NCI-H345 (cell line): ENCODE measurements around the gene ACP6.
"Not testable (repeated sequence)": the region's sequence is repeated elsewhere in the genome, so short reads cannot be mapped to it uniquely, and the experiment has no call there.

ENCODE experiments used
- DNase-seq: peaks from one replicate; lab custom pipeline; 2025; lab: John Stamatoyannopoulos, UW

Gene ACP6

DNA sequence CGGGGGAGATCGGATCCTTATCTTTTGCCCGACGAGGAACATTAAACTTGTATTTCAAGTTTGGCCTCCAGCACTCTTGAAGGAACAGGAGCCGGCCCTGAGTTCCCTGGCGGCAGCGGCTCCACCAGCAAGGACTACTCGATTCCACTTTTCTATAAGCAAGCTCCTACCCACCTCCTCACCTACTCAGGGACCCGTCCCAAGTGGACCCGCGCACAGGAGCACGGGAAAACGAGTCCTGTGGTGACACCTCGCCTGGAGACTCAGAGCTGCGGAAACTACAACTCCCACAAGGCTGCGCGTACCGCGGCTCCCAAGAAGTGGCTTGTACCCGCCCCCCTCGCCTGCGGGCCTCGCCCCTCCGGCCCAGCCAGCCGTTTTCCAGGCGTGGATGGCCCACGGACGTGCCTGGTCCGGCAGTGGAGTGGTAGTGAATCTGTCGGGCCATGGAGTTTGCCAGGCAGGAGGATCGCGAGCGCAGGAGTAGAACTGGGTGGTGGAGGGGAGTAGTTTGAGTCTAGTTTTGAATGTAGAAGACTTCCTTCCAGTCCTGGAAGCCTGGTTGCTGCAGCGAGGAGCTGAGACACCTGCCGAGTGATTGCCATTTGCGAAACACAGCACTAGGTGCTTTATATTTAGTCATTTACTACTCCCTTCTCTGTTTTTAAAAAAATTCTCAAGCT lies at the start of gene ACP6:
Gene ACP6, minus strand, starts transcription at position 206 of the 683 bp plus-strand sequence. CDS start 476 bp downstream, outside the sequence.
- peak; percentile 100 for DNase-seq

DNA sequence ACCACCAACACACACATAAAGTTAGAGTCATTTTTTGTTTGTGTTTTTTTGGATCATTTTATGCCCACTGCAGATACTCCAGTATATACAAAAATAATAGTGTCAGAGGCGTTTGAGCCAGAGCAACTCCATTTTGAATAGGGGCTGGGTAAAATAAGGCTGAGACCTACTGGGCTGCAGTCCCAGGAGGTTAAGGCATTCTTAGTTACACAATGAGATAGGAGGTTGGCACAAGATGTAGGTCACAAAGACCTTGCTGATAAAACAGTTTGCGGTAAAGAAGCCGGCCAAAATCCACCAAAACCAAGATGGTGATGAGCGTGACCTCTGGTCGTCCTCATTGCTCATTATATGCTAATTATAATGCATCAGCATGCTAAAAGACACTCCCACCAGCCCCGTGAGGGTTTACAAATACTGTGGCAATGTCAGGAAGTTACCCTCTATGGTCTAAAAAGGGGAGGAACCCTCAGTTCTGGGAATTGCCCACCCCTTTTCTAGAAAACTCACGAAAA lies 49.4 kb upstream of the ACP6 start:
- no peak for DNase-seq

DNA sequence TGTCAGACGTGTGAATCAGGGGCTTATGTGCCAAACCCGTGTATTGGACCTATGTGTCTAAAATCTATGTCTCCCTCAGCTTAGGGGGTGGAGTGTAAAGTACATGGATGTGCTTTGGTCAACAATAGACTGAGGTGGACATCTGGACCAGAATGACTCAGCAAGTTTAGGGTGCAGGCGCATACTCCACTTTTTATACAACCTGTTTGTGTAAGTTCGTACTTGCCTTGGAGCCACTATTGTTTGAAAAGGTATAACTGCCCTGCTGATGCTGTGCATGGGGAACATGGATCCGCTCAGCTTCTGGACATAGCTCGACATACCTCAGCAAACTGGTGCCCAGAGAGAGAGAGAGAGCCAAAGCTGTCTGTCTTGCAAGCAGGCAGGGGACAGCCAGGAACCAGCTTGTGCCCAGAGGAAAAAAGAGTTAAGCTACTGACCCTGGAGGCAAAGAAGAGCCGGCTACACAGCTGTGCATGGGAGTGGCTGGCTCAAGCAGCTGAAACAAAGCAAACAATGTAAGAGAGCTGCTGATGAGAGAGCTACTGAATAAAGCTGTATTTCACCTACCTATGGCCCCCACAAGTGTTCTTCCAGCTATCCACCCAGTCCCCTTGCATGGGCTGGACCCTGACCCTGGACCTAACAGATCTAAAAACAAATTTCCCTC lies 48.8 kb upstream of the ACP6 start:
- DNase-seq, result peak; percentile 30

DNA sequence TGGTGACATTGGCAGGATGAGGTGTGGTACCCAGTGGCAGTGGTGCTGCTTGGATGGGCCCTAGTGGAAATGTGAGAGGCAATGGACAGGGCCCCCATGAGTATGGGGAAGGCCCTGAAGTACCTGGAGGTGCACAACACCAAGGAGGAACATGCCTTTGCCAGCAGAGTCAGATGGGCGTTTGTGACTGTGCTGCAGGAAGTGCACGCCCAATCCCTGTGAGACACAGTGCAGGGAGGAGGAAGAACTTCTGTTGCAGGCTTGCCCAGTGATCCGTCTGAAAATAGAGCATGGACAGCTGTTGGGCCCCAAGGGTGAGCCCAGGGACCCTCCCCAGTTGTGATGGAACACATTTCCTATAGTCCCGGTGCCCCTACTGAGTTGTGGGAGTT lies 47.4 kb upstream of the ACP6 start:
- DNase-seq, result no peak

DNA sequence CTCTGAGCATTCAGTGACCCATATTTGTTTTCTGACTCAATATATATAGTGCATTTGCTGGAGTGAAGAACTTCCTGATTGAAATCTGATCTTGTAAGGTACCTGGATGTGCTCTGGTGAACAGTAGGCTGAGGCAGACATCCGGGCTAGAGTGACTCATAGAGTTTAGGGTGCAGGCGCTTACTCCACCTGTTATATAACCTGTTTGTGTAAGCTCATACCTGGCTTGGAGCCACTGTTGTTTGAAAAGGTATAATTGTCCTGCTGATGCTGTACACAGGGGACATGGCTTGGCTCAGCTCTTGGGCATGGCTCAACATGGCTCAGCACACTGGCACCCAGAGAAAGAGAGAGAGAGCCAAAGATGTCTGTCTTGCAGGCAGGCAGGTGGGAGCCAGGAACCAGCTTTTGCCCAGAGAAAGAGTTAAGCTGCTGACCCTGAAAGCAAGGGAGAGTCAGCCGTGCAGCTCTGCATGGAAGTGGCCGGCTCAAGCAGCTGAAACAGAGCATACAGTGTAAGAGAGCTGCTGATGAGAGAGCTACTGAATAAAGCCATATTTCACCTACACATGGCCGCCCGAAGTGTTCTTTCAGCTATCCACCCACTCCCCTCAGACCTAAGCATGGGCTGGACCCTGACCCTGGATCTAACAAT lies 46.9 kb upstream of the ACP6 start:
- peak; percentile 86 for DNase-seq

DNA sequence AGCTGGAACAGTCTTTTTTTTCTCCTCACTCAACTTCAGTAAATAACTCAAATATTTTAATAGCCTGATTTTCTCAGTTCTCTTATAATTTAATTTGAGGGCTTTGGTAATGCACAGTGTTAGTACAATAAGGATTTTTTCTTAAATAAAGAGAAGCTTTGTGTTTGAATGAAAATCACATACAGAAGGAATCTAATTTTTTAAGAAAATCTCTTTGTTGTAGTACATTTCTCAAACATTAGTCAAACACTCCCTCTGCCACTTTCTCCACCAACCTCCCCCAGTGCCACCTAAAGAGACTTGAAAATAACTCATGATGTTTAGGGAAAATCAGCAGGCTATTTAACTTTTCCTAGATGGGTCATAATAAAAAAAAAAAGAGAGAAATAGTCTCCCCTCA lies 42.3 kb upstream of the ACP6 start:
- no peak for DNase-seq

DNA sequence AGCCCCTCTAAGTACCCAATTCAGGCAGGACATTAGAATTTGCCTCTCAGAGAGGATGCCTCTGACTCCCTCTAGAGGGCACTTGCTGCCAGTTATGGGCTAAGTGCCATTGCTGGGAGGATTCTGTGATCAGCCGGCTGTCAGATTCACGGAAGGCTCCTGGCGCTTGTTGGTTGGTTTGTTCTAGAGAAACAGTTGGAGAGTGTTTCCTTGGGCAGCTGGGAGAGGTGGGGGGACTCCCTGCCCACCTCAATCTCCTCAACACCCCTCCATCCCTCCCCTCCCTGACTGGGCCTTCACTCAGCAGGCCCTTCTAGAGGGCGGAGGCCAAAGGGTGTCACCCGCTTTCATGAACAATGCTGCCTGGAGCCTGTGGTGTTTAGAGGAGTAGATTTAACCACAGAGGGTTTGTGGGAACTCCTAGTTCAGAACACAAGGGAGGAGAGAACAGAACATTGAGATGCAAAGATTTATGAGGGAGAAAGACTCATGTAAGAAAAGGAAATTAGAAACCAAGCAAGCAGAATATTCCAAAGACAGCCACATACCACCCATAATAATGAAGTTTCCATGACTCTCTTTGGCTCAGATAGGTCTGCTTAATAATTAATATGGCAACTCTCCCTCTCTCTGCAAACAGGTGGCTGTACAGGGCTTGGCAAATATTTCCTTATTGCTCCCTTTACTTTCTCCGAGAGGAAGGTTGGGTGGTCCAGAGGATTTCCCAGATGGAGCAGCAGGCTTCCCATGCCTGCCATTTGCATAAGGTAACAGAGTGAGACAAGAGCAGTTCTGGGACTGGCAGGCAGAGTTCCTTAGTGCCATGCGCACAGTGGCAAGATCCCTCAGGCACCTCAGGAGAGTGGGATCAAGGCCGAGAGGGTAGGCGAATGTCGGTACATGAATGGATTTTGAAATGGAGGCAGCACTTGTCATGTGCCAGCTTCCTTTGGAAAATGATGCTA lies 30.0 kb upstream of the ACP6 start:
- peak; percentile 82 for DNase-seq

DNA sequence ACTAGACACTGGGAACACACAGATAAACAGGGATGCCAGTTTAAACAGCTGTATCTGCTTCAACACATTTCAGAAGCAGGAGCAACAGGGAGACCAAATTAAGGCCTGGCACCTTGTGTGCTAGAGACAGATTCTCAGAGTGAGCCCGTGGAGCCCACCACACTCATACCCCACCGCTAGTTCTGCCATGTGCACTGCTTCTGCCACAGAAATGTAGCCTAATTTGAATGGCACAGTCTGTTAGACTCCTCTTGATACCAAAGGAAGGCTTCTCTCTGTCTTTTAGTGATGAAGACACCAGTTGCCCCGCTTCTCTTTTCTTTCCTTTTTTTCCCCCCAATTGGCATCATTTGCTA lies 29.3 kb upstream of the ACP6 start:
- DNase-seq, result no peak

DNA sequence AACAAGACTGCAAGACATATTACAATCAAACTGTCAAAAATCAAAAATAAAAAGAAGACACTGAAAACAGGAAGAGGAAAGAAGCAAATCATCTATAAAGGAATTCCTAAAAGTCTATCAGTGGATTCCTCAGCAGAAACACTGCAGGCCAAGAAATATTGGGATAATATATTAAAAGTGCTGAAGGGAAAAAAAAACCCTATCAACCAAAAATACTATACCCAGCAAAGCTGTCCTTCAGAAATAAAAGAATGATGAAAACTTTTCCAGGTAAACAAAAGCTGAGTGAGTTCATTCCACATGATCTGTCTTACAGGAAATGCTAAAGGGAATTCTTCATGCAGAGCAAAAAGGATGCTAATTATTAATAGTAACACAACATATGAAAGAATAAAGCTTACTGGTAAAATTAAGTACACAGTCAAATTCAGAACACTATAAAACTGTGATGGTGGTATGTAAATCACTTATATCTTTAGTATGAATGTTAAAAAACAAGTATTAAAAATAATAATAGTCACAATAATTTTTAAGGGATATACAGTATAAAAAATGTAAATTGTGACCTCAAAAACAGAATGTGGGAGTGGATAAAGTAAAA lies 12.9 kb upstream of the ACP6 start:
- DNase-seq, result no peak

DNA sequence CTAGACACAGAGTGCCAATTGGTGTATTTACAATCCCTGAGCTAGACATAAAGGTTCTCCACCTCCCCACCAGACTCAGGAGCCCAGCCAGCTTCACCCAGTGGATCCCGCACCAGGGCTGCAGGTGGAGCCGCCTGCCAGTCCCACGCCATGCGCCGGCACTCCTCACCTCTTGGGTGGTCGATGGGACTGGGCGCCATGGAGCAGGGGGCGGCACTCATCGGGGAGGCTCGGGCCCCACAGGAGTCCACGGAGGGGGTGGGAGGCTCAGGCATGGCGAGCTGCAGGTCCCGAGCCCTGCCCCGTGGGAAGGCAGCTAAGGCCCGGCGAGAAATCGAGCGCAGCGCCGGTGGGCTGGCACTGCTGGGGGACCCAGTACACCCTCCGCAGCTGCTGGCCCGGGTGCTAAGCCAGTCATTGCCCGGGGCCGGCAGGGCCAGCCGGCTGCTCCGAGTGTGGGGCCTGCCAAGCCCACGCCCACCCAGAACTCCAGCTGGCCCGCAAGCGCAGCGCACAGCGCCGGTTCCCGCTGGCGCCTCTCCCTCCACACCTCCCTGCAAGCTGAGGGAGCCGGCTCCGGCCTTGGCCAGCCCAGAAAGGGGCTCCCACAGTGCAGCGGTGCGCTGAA lies 10.4 kb upstream of the ACP6 start:
- not testable (repeated sequence) for DNase-seq

DNA sequence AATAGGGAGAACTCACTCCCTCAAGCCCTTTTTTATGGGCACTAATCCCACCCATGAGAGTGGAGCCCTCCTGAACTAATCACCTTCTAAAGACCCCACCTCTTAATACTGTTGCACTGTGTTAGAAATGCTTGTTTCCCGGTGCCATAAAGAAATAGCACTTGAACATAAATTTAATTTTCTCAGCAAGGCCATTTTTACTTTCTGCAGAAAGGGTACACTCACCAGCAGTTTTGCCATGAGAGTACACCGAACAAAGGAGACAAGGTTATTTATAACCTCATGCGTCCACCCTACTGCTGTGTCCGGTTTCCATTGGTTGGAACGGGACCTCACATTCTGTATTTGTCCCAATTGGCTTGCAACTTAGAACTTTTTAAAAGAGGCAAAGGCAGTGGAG lies 7.4 kb upstream of the ACP6 start:
- not testable (repeated sequence) for DNase-seq

DNA sequence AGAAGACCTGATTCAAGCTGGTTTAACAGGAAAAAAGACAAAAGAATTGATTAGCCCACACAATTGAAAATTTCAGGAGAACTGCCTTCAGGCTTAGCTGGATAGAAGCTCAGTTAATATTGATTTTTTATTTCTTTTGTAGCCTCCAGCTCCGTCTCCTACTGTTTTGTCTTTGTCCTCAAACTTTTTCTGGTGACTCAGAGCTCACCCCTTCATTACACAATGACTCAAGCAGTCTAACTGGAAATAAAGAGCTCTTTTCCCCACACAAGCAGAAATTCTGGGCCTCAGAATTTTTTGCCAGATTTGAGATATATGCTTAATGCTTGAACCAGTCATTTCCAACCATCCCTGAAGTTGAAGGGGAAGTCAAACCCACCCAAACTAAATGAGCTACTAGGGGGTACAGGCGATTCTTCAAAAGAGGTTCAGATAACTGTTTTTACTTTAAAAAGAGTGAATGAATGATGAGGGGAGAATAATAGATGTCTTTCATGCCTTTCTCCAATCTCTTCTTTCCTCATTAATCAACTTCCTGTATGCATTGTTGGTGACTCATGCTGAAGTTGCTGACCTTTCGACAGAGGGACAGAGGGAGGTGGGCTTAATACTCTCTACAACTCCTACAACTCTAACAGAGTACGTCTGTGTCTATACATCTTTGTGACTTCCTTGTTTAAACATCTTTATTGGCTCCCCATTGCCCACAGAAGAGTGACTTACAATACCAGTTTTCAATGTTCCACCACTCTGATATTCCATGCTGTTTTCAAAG lies 6.2 kb upstream of the ACP6 start:
- no peak for DNase-seq

DNA sequence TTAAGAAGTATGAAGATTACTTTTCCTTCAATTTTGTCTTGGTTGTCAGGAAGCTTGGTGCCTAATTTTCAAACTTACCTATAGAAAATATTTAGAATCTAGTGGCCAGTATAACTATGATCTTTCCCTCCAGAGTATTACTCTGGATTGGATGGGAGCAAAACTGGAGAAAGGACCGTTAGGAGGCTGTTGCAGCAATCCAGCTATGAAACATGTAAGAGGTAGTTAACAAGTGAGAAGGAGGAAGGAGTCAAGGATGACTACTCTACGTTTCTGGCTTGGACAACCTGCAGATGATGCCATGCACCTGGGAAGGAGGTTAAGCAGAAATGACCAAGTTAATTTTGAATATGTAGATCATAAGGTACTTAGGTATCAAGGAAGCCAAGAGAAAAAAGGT lies 3.5 kb upstream of the ACP6 start:
- DNase-seq, result no peak

DNA sequence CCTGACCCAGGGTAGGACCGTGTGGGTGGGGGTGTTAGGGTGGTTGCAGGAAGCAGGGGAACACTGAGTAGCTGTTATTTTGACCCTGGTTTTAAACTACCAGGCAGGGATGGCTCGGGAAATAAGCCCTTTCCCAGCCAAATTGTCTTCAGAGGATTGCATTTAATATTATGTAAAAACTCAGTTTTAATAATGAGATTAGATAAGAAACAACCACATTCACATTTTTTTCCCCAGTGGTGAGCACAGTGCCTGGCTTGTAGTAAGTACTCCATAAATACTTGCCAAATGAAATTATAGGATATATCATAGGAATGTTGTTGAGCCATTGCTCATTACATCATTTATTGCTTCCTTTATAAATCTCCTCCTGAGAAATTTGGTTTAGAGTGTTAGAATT lies 3.1 kb upstream of the ACP6 start:
- DNase-seq, result no peak

DNA sequence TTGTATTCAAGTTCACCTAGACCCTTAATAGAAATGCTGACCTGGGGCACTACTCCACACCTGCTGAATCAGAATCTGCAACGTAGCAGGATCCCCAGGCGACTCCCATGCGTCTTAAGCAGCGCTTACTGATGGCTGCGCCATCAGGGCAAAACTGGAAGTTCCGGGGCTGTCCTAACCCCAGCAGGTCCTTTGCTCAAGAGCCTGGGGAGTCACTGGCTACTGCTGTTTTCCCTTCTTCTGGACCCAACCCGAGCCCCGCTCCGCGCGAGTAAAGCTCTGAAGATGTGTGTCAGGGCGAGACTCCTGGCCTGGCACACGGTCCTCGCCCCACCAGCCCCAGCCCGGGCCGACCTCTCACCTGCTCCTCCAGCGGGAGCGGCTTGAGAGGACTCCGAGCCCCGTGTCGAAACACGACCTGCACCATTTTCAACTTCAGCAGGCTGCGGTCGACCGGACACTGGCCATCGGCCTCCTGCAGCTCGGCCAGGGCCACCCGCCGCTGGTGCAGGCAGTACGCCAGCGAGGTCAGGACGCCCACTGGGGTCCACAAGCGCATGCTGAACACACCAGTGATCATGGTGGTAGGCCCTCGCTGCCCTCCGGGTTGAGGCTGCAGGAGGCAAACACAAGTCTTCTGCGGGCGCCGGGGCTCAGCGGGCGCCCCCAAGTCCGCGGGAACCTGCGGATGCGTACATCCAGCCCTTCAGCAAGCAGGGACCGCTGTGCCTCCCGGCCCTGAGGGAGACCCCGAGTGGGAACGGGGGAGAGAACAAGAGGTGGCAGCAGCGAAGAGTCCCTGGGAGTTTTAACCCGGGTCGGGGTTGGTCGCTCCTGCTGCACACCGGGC lies 630 bp downstream of the ACP6 start:
- DNase-seq, result peak; percentile 77

DNA sequence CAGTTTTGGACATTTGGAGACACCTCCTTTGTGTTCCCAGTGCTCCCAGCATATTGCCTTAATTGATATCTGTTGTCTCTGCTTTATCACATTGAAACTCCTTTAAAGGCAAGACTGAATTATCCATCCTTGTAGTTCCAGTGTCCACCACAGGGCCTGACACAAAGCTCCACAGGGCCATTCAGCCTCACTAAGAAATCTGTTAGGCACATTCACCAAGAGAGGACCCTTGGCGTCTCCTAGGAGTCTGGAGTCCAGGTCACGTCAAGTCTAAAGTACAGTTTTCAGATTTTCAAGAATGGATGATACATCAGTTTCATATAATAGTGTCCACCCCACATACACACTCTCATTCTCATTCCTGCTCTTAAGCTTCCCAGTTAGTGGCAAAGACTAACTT lies 4.8 kb downstream of the ACP6 start:
- DNase-seq, result no peak

DNA sequence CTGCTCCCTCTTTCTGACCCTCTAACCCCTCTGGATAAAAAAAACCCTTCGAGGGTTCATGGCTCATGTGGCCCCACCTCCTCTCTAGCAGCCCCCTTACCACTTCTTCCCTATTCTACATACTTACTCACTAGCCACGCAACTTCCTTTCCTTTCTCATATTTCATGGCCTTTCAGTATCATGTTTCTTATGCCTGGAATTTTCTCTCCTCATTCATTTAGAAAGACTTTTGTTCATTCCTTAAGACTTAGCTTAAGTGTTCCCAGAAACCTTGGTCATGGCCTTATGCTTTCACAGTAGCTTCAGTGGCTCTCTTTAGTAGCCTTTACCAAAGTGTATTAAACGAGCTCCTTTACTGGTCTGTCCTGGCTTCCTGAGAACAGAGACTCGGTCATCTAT lies 6.1 kb downstream of the ACP6 start:
- DNase-seq, result no peak

DNA sequence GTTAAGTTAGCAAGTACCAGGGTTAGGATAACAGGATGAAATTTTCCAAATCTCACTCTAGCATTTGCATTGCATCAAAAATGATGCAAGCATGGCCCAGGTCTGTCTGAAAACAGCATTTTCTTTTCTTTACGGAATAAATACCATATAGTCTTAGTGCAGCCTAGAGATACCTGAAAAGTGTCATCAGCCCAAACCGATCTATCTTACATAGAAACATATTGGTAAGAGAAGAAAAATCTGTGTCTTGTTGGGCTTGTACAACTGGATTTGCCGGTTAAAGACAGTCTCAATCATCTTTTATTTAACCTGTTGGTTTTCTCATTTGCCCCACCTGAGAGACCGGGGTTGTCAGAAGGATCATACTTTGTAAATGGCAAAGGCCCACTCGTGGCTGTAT lies 15.8 kb downstream of the ACP6 start:
- no peak for DNase-seq

DNA sequence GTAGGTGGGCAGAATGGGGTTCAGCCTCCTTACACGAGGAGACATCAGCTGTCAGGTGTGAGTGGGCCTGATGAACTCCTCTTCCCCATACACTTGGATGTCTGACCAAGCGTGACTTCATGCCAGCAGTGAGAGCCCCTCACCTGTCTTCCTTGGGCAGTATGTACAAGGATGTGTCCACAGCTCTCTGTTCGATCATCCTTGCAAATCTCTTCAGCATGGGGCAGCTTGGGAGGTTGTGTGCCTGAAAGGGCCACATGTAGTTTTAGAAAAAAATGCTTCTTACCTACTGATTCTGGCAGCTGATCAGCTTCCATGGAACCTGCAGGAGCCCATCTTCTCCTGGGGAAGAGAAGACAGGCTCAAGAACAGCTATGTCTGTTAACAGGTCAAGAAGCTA lies 18.0 kb downstream of the ACP6 start:
- no peak for DNase-seq
